Prostate gland (tissue), 2 donors: Measurements from ENCODE around the gene HMCES. TPM values are rescaled to one million over a fixed set of nuclear protein-coding genes. Genes with fewer than 3 reads are reported as not detected.

Experiments used
- DNase-seq: peaks from one replicate; pipeline ENCODE4 v3.0.0-alpha.2; 2019; ENCODE audit warnings: low spot score
- H3K27ac ChIP-seq, 2 donors: fragments of 200-600 bp; sonication (generic); 2 replicates each; pipeline ENCODE4 v1.5.1; 2017 to 2019
- H3K27me3 ChIP-seq: fragments of 200-600 bp; sonication (generic); replicated peaks from 2 replicates; pipeline ENCODE4 v1.5.1; 2019; ENCODE audit not compliant: insufficient read depth
- H3K36me3 ChIP-seq, 2 donors: fragments of 200-600 bp; sonication (generic); 1 replicate in 1 of 2; 2 replicates in 1 of 2; pipeline versions ENCODE4 v1.5.1 to v1.8.1; 2017 to 2019
- H3K4me1 ChIP-seq: fragments of 200-600 bp; sonication (generic); replicated peaks from 2 replicates; pipeline ENCODE4 v1.5.1; 2019
- H3K4me3 ChIP-seq, 2 donors: fragments of 200-600 bp; sonication (generic); 2 replicates each; pipeline ENCODE4 v1.5.1; 2017 to 2019
- H3K9me3 ChIP-seq: fragments of 200-600 bp; sonication (generic); 2 replicates; pipeline ENCODE4 v1.5.1; 2017
- POLR2A ChIP-seq: fragments of 450-650 bp; IDR thresholded peaks from one replicate; pipeline ENCODE4 v1.6.1; 2016; ENCODE audit warnings: antibody characterized with exemption, mild to moderate bottlenecking
- POLR2AphosphoS5 ChIP-seq: sonication (generic); formaldehyde crosslinking; IDR thresholded peaks from one replicate; pipeline ENCODE4 v1.6.1; 2017; ENCODE audit warnings: antibody characterized with exemption
- WGBS: methylation state at CpG from one replicate; pipeline ENCODE4 v1.1.5; 2018; 5-methylcytosine and 5-hydroxymethylcytosine counted together
- intact Hi-C: fragments of 100-400 bp; cut with DNase I; formaldehyde crosslinking; loops from one replicate; pipeline ENCODE4 v1.14.2; 2022
- total RNA-seq, 2 donors: library from RNA; depleted of rRNA; stranded (reverse); fragments of >200 nt; gene quantifications; one replicate each; pipeline ENCODE4 v1.1.0, GENCODE V29; 2016
- TF ChIP-seq, protein P1 (sequence below), 4 experiments: fragments of 200-600 bp in 2 of 4; fragments of 450-650 bp in 2 of 4; sonication (generic) in 2 of 4; IDR thresholded peaks; 1 replicate in 3 of 4; 2 replicates in 1 of 4; pipeline ENCODE4 v1.5.1; 2016 to 2019; ENCODE audit warnings: antibody characterized with exemption in 4 of 4, mild to moderate bottlenecking in 2 of 4, moderate library complexity in 2 of 4

Gene HMCES
- total RNA-seq, 2 donors from 2014 or later, result 29.1 to 34.9 TPM

DNA sequence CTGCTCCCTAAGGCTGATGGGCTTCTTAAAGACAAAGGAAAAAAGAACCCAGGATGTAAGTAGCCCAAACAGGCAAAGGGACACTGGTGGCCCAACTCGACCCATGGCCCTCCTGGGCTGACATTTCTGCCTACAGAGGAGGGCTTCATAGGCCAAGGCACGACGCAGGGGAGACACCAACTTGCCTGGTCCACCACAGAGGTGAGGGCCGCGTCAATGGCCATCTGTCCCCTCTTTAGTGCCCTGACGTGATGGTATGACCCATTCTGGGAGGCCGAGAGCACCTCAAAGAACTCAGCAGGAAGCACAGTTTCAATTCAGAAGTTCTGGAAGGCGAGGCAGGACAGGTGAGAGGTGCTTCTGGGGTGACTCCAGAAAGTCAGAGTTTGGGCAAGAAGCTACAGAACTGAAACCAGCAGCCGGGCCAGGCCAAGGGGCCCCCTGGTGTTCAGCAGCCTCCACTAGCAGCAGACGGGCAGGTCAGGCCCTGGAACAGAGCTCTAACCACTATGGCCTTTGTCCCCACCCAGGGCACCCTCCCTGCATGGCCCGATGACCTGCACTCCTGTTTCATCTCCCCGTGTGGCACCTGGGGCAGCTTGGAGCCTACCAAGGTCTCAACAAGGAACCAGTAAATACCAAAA lies 45.1 kb downstream of the HMCES start:
- Histone ChIP-seq H3K4me3 (no peak overlapping the region), H3K27ac (no peak overlapping the region), H3K9me3 (no peaks in the 10 kb centered on the region), H3K36me3 (no peaks in the 10 kb centered on the region), H3K27me3 (no peaks in the 10 kb centered on the region), H3K4me1 (no peaks in the 10 kb centered on the region)
- DNase-seq, result no peak
- WGBS, result 89% methylated on average over 12 of the region's 12 CpGs
- intact Hi-C loops, result no loop called here
- TF ChIP-seq, protein P1, sequence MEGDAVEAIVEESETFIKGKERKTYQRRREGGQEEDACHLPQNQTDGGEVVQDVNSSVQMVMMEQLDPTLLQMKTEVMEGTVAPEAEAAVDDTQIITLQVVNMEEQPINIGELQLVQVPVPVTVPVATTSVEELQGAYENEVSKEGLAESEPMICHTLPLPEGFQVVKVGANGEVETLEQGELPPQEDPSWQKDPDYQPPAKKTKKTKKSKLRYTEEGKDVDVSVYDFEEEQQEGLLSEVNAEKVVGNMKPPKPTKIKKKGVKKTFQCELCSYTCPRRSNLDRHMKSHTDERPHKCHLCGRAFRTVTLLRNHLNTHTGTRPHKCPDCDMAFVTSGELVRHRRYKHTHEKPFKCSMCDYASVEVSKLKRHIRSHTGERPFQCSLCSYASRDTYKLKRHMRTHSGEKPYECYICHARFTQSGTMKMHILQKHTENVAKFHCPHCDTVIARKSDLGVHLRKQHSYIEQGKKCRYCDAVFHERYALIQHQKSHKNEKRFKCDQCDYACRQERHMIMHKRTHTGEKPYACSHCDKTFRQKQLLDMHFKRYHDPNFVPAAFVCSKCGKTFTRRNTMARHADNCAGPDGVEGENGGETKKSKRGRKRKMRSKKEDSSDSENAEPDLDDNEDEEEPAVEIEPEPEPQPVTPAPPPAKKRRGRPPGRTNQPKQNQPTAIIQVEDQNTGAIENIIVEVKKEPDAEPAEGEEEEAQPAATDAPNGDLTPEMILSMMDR (IDR thresholded peaks at IDR 0.05), result no peak
- TF ChIP-seq POLR2A (no peak), POLR2AphosphoS5 (no peak)

DNA sequence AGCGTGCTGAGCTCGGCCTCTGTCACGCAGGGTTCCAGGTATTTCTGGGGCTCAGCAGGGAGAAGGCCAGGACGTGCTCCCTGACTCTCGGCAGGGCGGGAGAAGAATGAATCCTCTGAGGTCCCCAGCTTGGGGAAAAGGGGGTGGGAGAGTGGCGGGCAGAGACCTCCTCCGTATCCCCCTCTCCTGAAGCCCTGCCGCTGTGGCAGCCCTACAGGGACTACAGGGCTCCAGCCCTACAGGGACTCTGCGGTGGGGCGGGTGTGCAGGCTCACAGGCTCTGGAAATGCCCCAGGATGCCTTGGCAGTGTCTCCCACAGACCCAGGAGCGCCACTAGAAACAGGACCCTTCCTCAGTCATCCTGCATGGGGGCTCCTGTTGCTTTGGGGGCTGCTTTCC lies 46.2 kb downstream of the HMCES start:
- Histone ChIP-seq H3K4me1 (no peaks in the 10 kb centered on the region), H3K27me3 (no peaks in the 10 kb centered on the region), H3K9me3 (no peaks in the 10 kb centered on the region), H3K36me3 (no peaks in the 10 kb centered on the region), H3K4me3 (no peak overlapping the region), H3K27ac (no peak overlapping the region)
- 93% methylated on average over 12 of the region's 12 CpGs for whole genome bisulfite sequencing
- intact Hi-C loops, result no loop called here
- no peak for DNase-seq
- TF ChIP-seq POLR2A, result no peak
- TF ChIP-seq, protein P1 (IDR thresholded peaks at IDR 0.05), result no peak
- no peak for TF ChIP-seq POLR2AphosphoS5

DNA sequence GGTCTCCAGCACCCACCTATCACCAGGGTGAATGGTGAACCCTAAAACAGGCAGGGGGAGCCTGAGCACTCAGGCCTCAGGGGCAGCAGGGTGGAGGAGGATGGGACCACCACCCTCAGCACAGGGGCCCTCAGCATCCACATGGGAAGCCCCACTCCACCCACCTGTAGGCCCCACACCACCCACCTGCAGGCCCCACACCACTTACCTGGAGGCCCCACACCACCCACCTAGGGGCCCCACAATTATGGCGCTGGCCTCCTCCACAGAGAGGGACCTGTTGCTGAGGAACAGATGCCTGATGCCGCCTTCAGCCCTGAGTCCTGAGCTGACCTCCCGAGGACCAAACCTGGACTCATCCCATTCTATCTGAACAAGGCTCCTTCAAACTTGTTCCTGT lies 46.7 kb downstream of the HMCES start:
- H3K27me3 ChIP-seq, result no peaks in the 10 kb centered on the region
- H3K4me3 ChIP-seq, result no peak overlapping the region
- 90% methylated on average over 3 of the region's 3 CpGs for WGBS
- no peaks in the 10 kb centered on the region for H3K36me3 ChIP-seq
- H3K9me3 ChIP-seq, result no peaks in the 10 kb centered on the region
- no peak overlapping the region for H3K27ac ChIP-seq
- H3K4me1 ChIP-seq, result no peaks in the 10 kb centered on the region
- DNase-seq, result no peak
- intact Hi-C loops, result no loop called here
- TF ChIP-seq POLR2A (no peak), POLR2AphosphoS5 (no peak)
- TF ChIP-seq, protein P1 (IDR thresholded peaks at IDR 0.05), result no peak

DNA sequence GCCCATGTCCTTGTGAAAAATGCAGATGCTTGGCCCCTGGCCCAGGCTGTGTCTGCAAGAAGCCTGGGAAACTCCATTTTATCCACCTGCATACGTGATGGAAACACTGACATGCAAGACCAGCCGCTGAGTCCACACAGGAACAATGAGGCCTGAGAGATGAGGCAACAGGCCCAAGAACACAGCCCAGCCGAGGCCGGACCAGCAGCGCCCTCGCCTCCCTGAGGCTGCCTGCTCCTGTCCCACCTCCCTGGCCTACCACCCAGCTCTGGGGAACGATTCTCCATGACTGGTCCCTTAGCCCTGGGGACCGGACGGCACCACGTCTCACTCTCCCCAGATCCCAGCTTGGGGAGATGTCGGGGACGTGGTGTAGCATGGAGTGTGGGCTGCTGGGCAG lies 47.5 kb downstream of the HMCES start:
- intact Hi-C loops, result no loop called here
- H3K9me3 ChIP-seq, result no peaks in the 10 kb centered on the region
- H3K4me3 ChIP-seq, result no peak overlapping the region
- H3K4me1 ChIP-seq, result no peaks in the 10 kb centered on the region
- WGBS, result 94% methylated on average over 12 of the region's 12 CpGs
- H3K27ac ChIP-seq, result no peak overlapping the region
- DNase-seq, result no peak
- no peaks in the 10 kb centered on the region for H3K27me3 ChIP-seq
- no peak for TF ChIP-seq POLR2A
- TF ChIP-seq POLR2AphosphoS5, result no peak
- TF ChIP-seq, protein P1 (IDR thresholded peaks at IDR 0.05), result no peak
- H3K36me3 ChIP-seq, result no peaks in the 10 kb centered on the region

DNA sequence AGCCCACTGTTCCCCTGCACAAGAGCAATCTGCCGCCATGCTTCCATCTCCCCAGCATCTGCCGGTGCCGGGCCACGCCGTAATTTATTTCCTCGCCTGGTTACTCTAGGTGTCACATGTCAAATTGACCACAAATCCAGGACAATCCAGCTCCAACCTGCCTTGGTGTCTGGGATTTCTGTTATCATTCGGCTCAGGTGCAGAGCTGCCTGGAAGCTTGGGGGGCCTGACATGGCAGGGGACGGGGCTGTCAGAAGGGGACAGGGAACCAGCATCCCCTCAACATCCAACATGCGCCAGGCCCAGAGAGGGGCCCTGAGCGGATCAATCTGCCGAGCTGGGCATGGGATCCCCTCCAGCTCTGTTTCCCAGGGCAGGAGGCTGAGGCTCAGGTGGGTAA lies 47.9 kb downstream of the HMCES start:
- TF ChIP-seq POLR2AphosphoS5 (no peak), POLR2A (no peak)
- TF ChIP-seq, protein P1 (IDR thresholded peaks at IDR 0.05), result no peak
- intact Hi-C loops, result no loop called here
- H3K27me3 ChIP-seq, result no peaks in the 10 kb centered on the region
- H3K4me3 ChIP-seq, result no peak overlapping the region
- H3K9me3 ChIP-seq, result no peaks in the 10 kb centered on the region
- H3K36me3 ChIP-seq, result no peaks in the 10 kb centered on the region
- no peak for DNase-seq
- H3K4me1 ChIP-seq, result no peaks in the 10 kb centered on the region
- WGBS, result 81% methylated on average over 11 of the region's 11 CpGs
- H3K27ac ChIP-seq, result no peak overlapping the region
